Measurements from ENCODE around the gene RPTOR. TPM values are rescaled to one million over a fixed set of nuclear protein-coding genes. Genes with fewer than 3 reads are reported as not detected.

RPTOR gene
- total RNA-seq, 4 donors from 2014 or later: 18.7 to 35.4 (median 21.0) TPM

GRCh38 chr17:80902963-80903611, 358.4 kb downstream of the RPTOR start:
- TF ChIP-seq, protein P1, sequence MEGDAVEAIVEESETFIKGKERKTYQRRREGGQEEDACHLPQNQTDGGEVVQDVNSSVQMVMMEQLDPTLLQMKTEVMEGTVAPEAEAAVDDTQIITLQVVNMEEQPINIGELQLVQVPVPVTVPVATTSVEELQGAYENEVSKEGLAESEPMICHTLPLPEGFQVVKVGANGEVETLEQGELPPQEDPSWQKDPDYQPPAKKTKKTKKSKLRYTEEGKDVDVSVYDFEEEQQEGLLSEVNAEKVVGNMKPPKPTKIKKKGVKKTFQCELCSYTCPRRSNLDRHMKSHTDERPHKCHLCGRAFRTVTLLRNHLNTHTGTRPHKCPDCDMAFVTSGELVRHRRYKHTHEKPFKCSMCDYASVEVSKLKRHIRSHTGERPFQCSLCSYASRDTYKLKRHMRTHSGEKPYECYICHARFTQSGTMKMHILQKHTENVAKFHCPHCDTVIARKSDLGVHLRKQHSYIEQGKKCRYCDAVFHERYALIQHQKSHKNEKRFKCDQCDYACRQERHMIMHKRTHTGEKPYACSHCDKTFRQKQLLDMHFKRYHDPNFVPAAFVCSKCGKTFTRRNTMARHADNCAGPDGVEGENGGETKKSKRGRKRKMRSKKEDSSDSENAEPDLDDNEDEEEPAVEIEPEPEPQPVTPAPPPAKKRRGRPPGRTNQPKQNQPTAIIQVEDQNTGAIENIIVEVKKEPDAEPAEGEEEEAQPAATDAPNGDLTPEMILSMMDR (IDR thresholded peaks at IDR 0.05; ENCODE audit: low read depth): no peak

DNA sequence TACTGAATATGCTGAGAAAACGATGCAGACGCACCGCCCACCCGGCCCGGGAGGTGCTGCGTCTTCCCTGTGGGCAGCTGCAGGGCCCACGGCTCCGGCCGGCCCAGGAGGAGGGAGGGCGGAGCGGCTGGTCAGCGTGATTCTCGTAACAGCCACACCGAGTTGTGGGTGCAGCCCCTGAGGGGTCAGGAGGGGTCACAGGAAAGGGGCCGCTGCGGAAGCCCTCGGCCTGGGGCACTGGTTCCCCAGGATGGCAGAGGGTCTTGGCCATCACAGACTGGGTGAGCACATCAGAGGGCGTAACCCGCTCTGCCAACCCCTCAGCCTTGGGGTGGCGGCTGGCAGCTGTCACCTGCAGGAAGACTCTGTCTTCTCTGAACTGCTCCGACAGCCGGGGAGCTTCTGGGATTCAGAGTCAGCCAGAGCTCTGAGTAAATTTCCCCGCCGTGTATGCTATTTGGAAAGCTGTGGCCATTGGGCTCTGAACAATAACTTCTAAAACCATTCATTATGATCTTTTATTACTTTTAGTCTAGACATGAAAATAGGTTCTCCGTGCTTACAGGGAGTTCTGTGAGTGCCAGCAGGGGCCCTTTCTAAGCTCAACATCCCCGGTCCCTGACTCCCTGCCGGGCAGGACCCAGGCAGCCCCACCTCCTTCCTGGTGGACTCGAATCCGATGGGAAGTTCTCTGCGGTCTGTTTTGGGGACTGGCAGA, 359.6 kb downstream of the RPTOR start:
- TF ChIP-seq, protein P1 (IDR thresholded peaks at IDR 0.05; ENCODE audit: low read depth): no peak

- TF ChIP-seq, protein P1 (IDR thresholded peaks at IDR 0.05; ENCODE audit: low read depth): no peak
Observed at GRCh38 chr17:80905586-80906230, 361.1 kb downstream of the RPTOR start.

- TF ChIP-seq, protein P1 (IDR thresholded peaks at IDR 0.05; ENCODE audit: low read depth): no peak
Observed at GRCh38 chr17:80906364-80907259, 362.0 kb downstream of the RPTOR start.

- TF ChIP-seq, protein P1 (IDR thresholded peaks at IDR 0.05; ENCODE audit: low read depth): no peak
Observed at GRCh38 chr17:80907281-80907680, 362.6 kb downstream of the RPTOR start.

GRCh38 chr17:80908211-80908610, 363.6 kb downstream of the RPTOR start:
- TF ChIP-seq, protein P1 (IDR thresholded peaks at IDR 0.05; ENCODE audit: low read depth): no peak
